Measurements from ENCODE around the gene EEF1A2. TPM values are rescaled to one million over a fixed set of nuclear protein-coding genes. Genes with fewer than 3 reads are reported as not detected.

Gene EEF1A2
- total and polyA plus RNA-seq, 2 of the 4 experiments (the other 2 are of a cell fraction) = 1.3 to 4.6 TPM

GRCh38 chr20:63478346-63479302, 20.3 kb downstream of the EEF1A2 start:
- no peaks in the 10 kb centered on the region for H3K4me1 ChIP-seq (ENCODE audit: control insufficient read depth, insufficient read depth, low read length)
- H3K18ac ChIP-seq (ENCODE audit: low read depth, low read length) = no peak overlapping the region
- H2BK120ac ChIP-seq (ENCODE audit: low read depth, low read length) = no peak overlapping the region
- no peak overlapping the region for H2AK5ac ChIP-seq (ENCODE audit: low read depth, low read length)
- H3K14ac ChIP-seq (replicated peaks; ENCODE audit: low read depth, low read length) = no peak overlapping the region
- peaks cover 66% of the 10 kb centered on the region for H3K27me3 ChIP-seq (ENCODE audit: control insufficient read depth, insufficient read depth, low read length)
- no peak overlapping the region for H2BK5ac ChIP-seq (ENCODE audit: low read depth, low read length, poor library complexity, severe bottlenecking)
- TF ChIP-seq, protein P1, sequence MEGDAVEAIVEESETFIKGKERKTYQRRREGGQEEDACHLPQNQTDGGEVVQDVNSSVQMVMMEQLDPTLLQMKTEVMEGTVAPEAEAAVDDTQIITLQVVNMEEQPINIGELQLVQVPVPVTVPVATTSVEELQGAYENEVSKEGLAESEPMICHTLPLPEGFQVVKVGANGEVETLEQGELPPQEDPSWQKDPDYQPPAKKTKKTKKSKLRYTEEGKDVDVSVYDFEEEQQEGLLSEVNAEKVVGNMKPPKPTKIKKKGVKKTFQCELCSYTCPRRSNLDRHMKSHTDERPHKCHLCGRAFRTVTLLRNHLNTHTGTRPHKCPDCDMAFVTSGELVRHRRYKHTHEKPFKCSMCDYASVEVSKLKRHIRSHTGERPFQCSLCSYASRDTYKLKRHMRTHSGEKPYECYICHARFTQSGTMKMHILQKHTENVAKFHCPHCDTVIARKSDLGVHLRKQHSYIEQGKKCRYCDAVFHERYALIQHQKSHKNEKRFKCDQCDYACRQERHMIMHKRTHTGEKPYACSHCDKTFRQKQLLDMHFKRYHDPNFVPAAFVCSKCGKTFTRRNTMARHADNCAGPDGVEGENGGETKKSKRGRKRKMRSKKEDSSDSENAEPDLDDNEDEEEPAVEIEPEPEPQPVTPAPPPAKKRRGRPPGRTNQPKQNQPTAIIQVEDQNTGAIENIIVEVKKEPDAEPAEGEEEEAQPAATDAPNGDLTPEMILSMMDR (conservative IDR thresholded peaks at IDR 0.05; ENCODE audit: low read depth, low read length) = no peak
- TF ChIP-seq MAFK (IDR thresholded peaks at IDR 0.05; ENCODE audit: low read depth, low read length) = no peak
- TF ChIP-seq, protein P2, sequence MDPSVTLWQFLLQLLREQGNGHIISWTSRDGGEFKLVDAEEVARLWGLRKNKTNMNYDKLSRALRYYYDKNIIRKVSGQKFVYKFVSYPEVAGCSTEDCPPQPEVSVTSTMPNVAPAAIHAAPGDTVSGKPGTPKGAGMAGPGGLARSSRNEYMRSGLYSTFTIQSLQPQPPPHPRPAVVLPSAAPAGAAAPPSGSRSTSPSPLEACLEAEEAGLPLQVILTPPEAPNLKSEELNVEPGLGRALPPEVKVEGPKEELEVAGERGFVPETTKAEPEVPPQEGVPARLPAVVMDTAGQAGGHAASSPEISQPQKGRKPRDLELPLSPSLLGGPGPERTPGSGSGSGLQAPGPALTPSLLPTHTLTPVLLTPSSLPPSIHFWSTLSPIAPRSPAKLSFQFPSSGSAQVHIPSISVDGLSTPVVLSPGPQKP (IDR thresholded peaks at IDR 0.05; ENCODE audit: borderline replicate concordance, low read depth, low read length) = no peak
- CTCF ChIA-PET = no interaction called here
- H4K8ac ChIP-seq (ENCODE audit: low read depth in 2 of 2, low read length in 2 of 2) = no peak overlapping the region
- dilution Hi-C loops (cut with HindIII; ENCODE audit: low sequenced_read_pairs, unreplicated experiment) = no loop called here
- no peak overlapping the region for H4K5ac ChIP-seq (ENCODE audit: low read depth, low read length)
- no peak overlapping the region for H3K4me3 ChIP-seq (ENCODE audit: insufficient read depth, low read depth, low read length)
- no peak overlapping the region for H3K4me2 ChIP-seq (ENCODE audit: low read depth, low read length)
- POLR2A ChIA-PET (ENCODE audit: unreplicated experiment) = no interaction called here
- WGBS, 2 experiments (ENCODE audit: extremely low coverage in 2 of 2, insufficient read length in 1 of 2) = 84% methylated on average over 13 of the region's 34 CpGs; no CpG with 5 or more reads in 1 of the 2 experiments
- intact Hi-C loops (cut with micrococcal nuclease) = no loop called here
- DNase-seq (no peak), ATAC-seq (ENCODE audit: low read depth) (no peak)
- H2AFZ ChIP-seq (replicated peaks; ENCODE audit: low read length, poor library complexity) = no peak overlapping the region
- H3K4ac ChIP-seq (ENCODE audit: low read depth, low read length) = no peak overlapping the region
- in situ Hi-C loops (cut with MboI; ENCODE audit: low sequenced_read_pairs) = no loop called here
- H2BK15ac ChIP-seq (ENCODE audit: low read depth, low read length) = no peak overlapping the region
- no peaks in the 10 kb centered on the region for H3K79me1 ChIP-seq (ENCODE audit: low read depth in 1 of 2, low read length in 2 of 2)
- no TSS peak for BruUV-seq (replicated peaks)
- no peaks in the 10 kb centered on the region for H3K9me1 ChIP-seq (ENCODE audit: insufficient read depth, low read length)
- H3K56ac ChIP-seq (ENCODE audit: extremely low read depth, insufficient read depth, low read length) = no peak overlapping the region
- no peak overlapping the region for H3K9ac ChIP-seq (ENCODE audit: low read depth, low read length)
- no peak overlapping the region for H2BK20ac ChIP-seq (ENCODE audit: low read depth, low read length)
- no peaks in the 10 kb centered on the region for H3K36me3 ChIP-seq (ENCODE audit: control insufficient read depth, insufficient read depth, low read length)
- no peak overlapping the region for H3K27ac ChIP-seq (ENCODE audit: insufficient read depth, low read length)
- H4K91ac ChIP-seq (ENCODE audit: insufficient read depth, low read depth, low read length) = no peak overlapping the region
- no peak overlapping the region for H3K23ac ChIP-seq (ENCODE audit: low read depth, low read length)
- H3K9me3 ChIP-seq (ENCODE audit: control insufficient read depth, insufficient read depth, low read length) = no peaks in the 10 kb centered on the region
- H2AK9ac ChIP-seq (replicated peaks; ENCODE audit: low read depth, low read length, poor library complexity) = peak overlapping the region; percentile 24
- H4K20me1 ChIP-seq (ENCODE audit: insufficient read depth, low read length) = no peaks in the 10 kb centered on the region; the same call in none of the 2 replicates

Data from IMR-90 (cell line).